Peyer's patch (tissue), 4 donors: ENCODE measurements around the gene MPPED1.

ENCODE experiments used
- CTCF ChIP-seq, 6 experiments: fragments of 450-650 bp in 4 of 6; fragments of 200-600 bp in 2 of 6; sonication (generic) in 1 of 6; IDR thresholded peaks; one replicate each; pipeline ENCODE4 v1.5.1; 2017 to 2019; ENCODE audit warnings: antibody characterized with exemption in 6 of 6, mild to moderate bottlenecking in 3 of 6, moderate library complexity in 1 of 6
- POLR2A ChIP-seq, 2 donors: fragments of 450-650 bp; IDR thresholded peaks; one replicate each; pipeline ENCODE4 v1.5.1; 2017; ENCODE audit warnings: antibody characterized with exemption in 2 of 2, mild to moderate bottlenecking in 2 of 2, moderate library complexity in 2 of 2

- TF ChIP-seq POLR2A (IDR thresholded peaks at IDR 0.05) = no peak
- no peak for TF ChIP-seq CTCF (IDR thresholded peaks at IDR 0.05)
Observed at GRCh38 chr22:43506487-43506886, 94.7 kb downstream of the MPPED1 start.
